Astrocyte (in vitro differentiated cells and primary cell): ENCODE data around the gene PLXNB1. TPM values are rescaled to one million over a fixed set of nuclear protein-coding genes. Genes with fewer than 3 reads are reported as not detected.

Experiments
- DNase-seq: peaks from one replicate; pipeline ENCODE4 v3.0.0-alpha.2; 2010; ENCODE audit warnings: low read depth
- FAIRE-seq: peaks from 2 replicates; lab custom pipeline; 2011; peaks lifted over from hg19 to GRCh38; lab: Jason Lieb, UNC
- H2AFZ ChIP-seq: 2 replicates; pipeline ENCODE4 v1.6.0; 2012; ENCODE audit warnings: low read depth, low read length, inconsistent platforms
- H3K27ac ChIP-seq: 2 replicates; pipeline ENCODE4 v1.5.1; 2011; ENCODE audit warnings: low read depth, low read length, inconsistent platforms
- H3K27me3 ChIP-seq: 2 replicates; pipeline ENCODE4 v1.6.0; 2011; ENCODE audit warnings: low read length, inconsistent platforms; ENCODE audit not compliant: insufficient read depth
- H3K36me3 ChIP-seq: 2 replicates; pipeline ENCODE4 v1.5.1; 2011; ENCODE audit warnings: low read length, inconsistent platforms; ENCODE audit not compliant: insufficient read depth
- H3K4me1 ChIP-seq: 2 replicates; pipeline ENCODE4 v1.5.1; 2011; ENCODE audit warnings: low read length, inconsistent platforms; ENCODE audit not compliant: insufficient read depth
- H3K4me2 ChIP-seq: 2 replicates; pipeline ENCODE4 v1.6.0; 2012; ENCODE audit warnings: low read length, inconsistent platforms
- H3K4me3 ChIP-seq: 2 replicates; pipeline ENCODE4 v1.5.1; 2011; ENCODE audit warnings: low read depth, mild to moderate bottlenecking, low read length, inconsistent platforms; ENCODE audit not compliant: insufficient read depth
- H3K79me2 ChIP-seq: 2 replicates; pipeline ENCODE4 v1.6.0; 2012; ENCODE audit warnings: mild to moderate bottlenecking, low read length, inconsistent platforms; ENCODE audit not compliant: insufficient read depth
- H3K9ac ChIP-seq: 2 replicates; pipeline ENCODE4 v1.6.0; 2012; ENCODE audit warnings: mild to moderate bottlenecking, low read length, inconsistent platforms
- H3K9me3 ChIP-seq: 2 replicates; pipeline ENCODE4 v1.5.1; 2012; ENCODE audit warnings: low read depth, mild to moderate bottlenecking, low read length, inconsistent platforms; ENCODE audit not compliant: insufficient read depth
- H4K20me1 ChIP-seq: 2 replicates; pipeline ENCODE4 v1.6.0; 2012; ENCODE audit warnings: low read length, inconsistent platforms; ENCODE audit not compliant: insufficient read depth
- H3K27ac Mint-ChIP-seq: one replicate; pipeline ENCODE4 v1.8.0; 2021; ENCODE audit warnings: mild to moderate bottlenecking, mixed read lengths; ENCODE audit not compliant: unreplicated experiment
- H3K27me3 Mint-ChIP-seq: one replicate; pipeline ENCODE4 v1.8.0; 2021; ENCODE audit warnings: low read depth, mixed read lengths; ENCODE audit not compliant: unreplicated experiment
- H3K36me3 Mint-ChIP-seq: one replicate; pipeline ENCODE4 v1.8.0; 2021; ENCODE audit warnings: low read depth, mixed read lengths; ENCODE audit not compliant: unreplicated experiment
- H3K4me1 Mint-ChIP-seq: one replicate; pipeline ENCODE4 v1.8.0; 2021; ENCODE audit warnings: low read depth, mixed read lengths; ENCODE audit not compliant: unreplicated experiment
- H3K4me3 Mint-ChIP-seq: one replicate; pipeline ENCODE4 v1.8.0; 2021; ENCODE audit warnings: mild to moderate bottlenecking, moderate library complexity, mixed read lengths; ENCODE audit not compliant: unreplicated experiment
- H3K9me3 Mint-ChIP-seq: one replicate; pipeline ENCODE4 v1.8.0; 2021; ENCODE audit warnings: mild to moderate bottlenecking, mixed read lengths; ENCODE audit not compliant: unreplicated experiment
- EZH2 ChIP-seq: IDR thresholded peaks from 2 replicates; pipeline ENCODE4 v1.6.1; 2012; ENCODE audit warnings: mild to moderate bottlenecking, low read length, inconsistent platforms; ENCODE audit not compliant: insufficient read depth
- total RNA-seq: library from RNA; stranded (reverse); gene quantifications from 2 replicates; pipeline ENCODE4 v1.2.1, GENCODE V29; 2021
- TF ChIP-seq, protein P1 (sequence below): IDR thresholded peaks from 2 replicates; pipeline ENCODE4 v1.5.1; 2011; ENCODE audit warnings: low read depth, mild to moderate bottlenecking, inconsistent platforms, low read length, moderate library complexity; ENCODE audit not compliant: insufficient read depth

PLXNB1 gene
- total RNA-seq, 1 donor from 2014 or later = 59.2 TPM

- TF ChIP-seq, protein P1, sequence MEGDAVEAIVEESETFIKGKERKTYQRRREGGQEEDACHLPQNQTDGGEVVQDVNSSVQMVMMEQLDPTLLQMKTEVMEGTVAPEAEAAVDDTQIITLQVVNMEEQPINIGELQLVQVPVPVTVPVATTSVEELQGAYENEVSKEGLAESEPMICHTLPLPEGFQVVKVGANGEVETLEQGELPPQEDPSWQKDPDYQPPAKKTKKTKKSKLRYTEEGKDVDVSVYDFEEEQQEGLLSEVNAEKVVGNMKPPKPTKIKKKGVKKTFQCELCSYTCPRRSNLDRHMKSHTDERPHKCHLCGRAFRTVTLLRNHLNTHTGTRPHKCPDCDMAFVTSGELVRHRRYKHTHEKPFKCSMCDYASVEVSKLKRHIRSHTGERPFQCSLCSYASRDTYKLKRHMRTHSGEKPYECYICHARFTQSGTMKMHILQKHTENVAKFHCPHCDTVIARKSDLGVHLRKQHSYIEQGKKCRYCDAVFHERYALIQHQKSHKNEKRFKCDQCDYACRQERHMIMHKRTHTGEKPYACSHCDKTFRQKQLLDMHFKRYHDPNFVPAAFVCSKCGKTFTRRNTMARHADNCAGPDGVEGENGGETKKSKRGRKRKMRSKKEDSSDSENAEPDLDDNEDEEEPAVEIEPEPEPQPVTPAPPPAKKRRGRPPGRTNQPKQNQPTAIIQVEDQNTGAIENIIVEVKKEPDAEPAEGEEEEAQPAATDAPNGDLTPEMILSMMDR = no peak
- TF ChIP-seq EZH2 = no peak
- FAIRE-seq = no peak
- no peak for DNase-seq
- Histone ChIP-seq H3K9ac (no peak overlapping the region), H3K4me2 (no peak overlapping the region), H3K9me3 (no peaks in the 10 kb centered on the region), H3K27me3 (no peaks in the 10 kb centered on the region), H3K27ac (no peak overlapping the region), H3K4me3 (no peak overlapping the region), H3K4me1 (no peaks in the 10 kb centered on the region), H4K20me1 (peaks cover 32% of the 10 kb centered on the region), H3K79me2 (no peaks in the 10 kb centered on the region), H2AFZ (no peak overlapping the region), H3K36me3 (no peaks in the 10 kb centered on the region)
- H3K4me1 Mint-ChIP-seq = no peaks in the 10 kb centered on the region
- H3K27me3 Mint-ChIP-seq = no peaks in the 10 kb centered on the region
- peaks cover 18% of the 10 kb centered on the region for H3K36me3 Mint-ChIP-seq
- H3K9me3 Mint-ChIP-seq = no peaks in the 10 kb centered on the region
- H3K4me3 Mint-ChIP-seq = no peak overlapping the region
- H3K27ac Mint-ChIP-seq = no peak overlapping the region
These were observed 13.8 kb downstream of the PLXNB1 start for GRCh38 chr3:48416091-48416505.

GRCh38 chr3:48415251-48415953 lies 14.5 kb downstream of the PLXNB1 start:
- DNase-seq (no peak), FAIRE-seq (no peak)
- no peaks in the 10 kb centered on the region for H3K4me1 Mint-ChIP-seq

More at GRCh38 chr3:48415251-48415953, 14.5 kb downstream of the PLXNB1 start:
- Histone ChIP-seq H3K36me3 (no peaks in the 10 kb centered on the region), H3K9ac (no peak overlapping the region), H3K27me3 (no peaks in the 10 kb centered on the region), H4K20me1 (peaks cover 28% of the 10 kb centered on the region), H3K9me3 (no peaks in the 10 kb centered on the region), H2AFZ (no peak overlapping the region), H3K4me1 (no peaks in the 10 kb centered on the region), H3K4me2 (no peak overlapping the region), H3K79me2 (no peaks in the 10 kb centered on the region), H3K27ac (no peak overlapping the region), H3K4me3 (no peak overlapping the region)
- Mint-ChIP-seq H3K9me3 (no peaks in the 10 kb centered on the region), H3K27ac (no peak overlapping the region), H3K36me3 (peaks cover 19% of the 10 kb centered on the region), H3K27me3 (no peaks in the 10 kb centered on the region), H3K4me3 (no peak overlapping the region)
- TF ChIP-seq, protein P1 = no peak
- TF ChIP-seq EZH2 = no peak
